ENCODE results near the gene CHAD.
A peak's percentile ranks its signal among the peaks of the same experiment; 100 is the strongest.
"Not testable (repeated sequence)": the region's sequence is repeated elsewhere in the genome, so short reads cannot be mapped to it uniquely, and the experiment has no call there.

Gene CHAD

GRCh38 chr17:50425682-50426471, 42.8 kb downstream of the CHAD start, which contains the start of gene ACSF2:
TSS of gene ACSF2 (plus strand) at chr17:50426218. CDS start at chr17:50426262, 44 bp downstream.
- DNase-seq, result peak in 1 of 2 experiments; percentile 3

GRCh38 chr17:50424996-50425681, 43.5 kb downstream of the CHAD start:
- DNase-seq, result no peak

- no peak for DNase-seq
These were observed 44.3 kb downstream of the CHAD start for GRCh38 chr17:50424246-50424995.

GRCh38 chr17:50423553-50424159, 45.0 kb downstream of the CHAD start:
- peak in 1 of 2 experiments; percentile 8 for DNase-seq

- DNase-seq, result no peak
These were observed 45.9 kb downstream of the CHAD start for GRCh38 chr17:50422738-50423137.

GRCh38 chr17:50421308-50422051, 47.2 kb downstream of the CHAD start:
- no peak for DNase-seq

GRCh38 chr17:50420419-50421112, 48.1 kb downstream of the CHAD start:
- no peak for DNase-seq

GRCh38 chr17:50419577-50419976, 49.1 kb downstream of the CHAD start:
- DNase-seq, result not testable (repeated sequence)

GRCh38 chr17:50414808-50415207, 53.9 kb downstream of the CHAD start:
- DNase-seq, result no peak
